GM12864 (cell line): ENCODE results near the gene FBF1.
"Not testable (repeated sequence)": the region's sequence is repeated elsewhere in the genome, so short reads cannot be mapped to it uniquely, and the experiment has no call there.

Source experiments
- DNase-seq: peaks from one replicate; pipeline ENCODE4 v3.0.0-alpha.2; 2011; ENCODE audit warnings: low read depth
- H3K4me3 ChIP-seq: 2 replicates; pipeline ENCODE4 v1.5.1; 2011; ENCODE audit warnings: mild to moderate bottlenecking, low read depth, low read length, control low read depth
- CTCF ChIP-seq: IDR thresholded peaks from 2 replicates; pipeline ENCODE4 v1.5.1; 2011; ENCODE audit warnings: low read depth, mild to moderate bottlenecking, moderate library complexity, low read length, control low read depth, inconsistent platforms; ENCODE audit errors: missing control alignments

FBF1 gene

GRCh38 chr17:75872434-75873351, 68.1 kb downstream of the FBF1 start:
- TF ChIP-seq CTCF: no peak
- no peak overlapping the region for H3K4me3 ChIP-seq
- no peak for DNase-seq

DNA sequence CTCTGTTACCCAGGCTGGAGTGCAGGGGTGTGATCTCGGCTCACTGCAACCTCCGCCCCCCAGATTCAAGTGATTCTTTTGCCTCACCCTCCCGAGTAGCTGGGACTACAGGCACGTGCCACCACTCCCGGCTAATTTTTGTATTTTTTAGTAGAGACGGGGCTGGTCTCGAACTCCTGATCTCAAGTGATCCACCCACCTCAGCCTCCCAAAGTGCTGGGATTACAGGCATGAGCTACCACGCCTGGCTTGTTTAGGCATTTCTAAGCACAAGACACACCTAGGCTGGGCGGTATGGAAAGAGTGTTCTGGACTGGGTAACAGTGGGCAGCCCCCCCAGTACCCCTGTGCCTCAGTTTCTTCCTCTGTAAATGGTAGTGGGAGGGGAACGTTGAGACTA, 70.6 kb downstream of the FBF1 start:
- H3K4me3 ChIP-seq, DNase-seq: not testable (repeated sequence)

DNA sequence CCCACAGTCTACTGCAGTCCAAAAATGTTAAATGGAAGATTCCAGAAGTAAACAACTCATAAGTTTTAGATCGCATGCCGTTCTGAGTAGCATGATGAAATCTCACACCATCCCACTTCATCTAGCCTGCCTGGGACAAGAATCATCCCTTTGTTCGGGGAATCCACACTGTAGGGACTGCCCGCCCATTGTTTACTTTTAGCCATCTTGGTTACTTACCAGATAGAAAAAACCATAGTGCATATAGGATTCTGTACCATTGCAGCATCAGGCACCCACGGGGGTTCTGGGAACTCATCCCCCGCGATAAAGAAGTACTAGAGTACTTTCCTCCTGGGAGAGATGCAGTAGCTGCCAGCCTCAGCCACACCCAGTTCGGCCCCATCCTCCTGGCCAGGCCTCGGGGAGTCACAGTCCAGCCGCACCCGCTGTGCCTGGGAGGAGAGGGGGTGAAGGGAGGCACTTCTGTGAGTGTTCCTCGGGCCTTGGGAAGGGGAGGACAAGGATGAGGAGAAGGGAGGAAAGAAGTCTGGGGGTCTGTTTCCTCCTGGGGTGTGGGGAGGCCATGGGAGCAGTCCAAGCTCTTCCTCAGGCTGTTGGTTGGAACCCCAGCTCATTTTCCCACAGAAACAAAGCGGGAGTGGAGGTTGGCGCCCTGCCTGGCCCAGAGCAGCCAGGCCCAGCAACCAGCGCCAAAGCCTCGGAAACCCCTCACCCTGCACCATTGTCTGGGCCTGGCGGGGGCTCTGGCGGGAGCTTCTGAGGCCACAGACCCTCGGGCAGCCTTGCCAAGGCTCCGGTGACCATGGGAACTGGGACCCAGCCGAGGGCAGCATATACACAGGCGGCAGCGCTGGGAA, 71.3 kb downstream of the FBF1 start:
- TF ChIP-seq CTCF: no peak
- DNase-seq: no peak
- H3K4me3 ChIP-seq: no peak overlapping the region

DNA sequence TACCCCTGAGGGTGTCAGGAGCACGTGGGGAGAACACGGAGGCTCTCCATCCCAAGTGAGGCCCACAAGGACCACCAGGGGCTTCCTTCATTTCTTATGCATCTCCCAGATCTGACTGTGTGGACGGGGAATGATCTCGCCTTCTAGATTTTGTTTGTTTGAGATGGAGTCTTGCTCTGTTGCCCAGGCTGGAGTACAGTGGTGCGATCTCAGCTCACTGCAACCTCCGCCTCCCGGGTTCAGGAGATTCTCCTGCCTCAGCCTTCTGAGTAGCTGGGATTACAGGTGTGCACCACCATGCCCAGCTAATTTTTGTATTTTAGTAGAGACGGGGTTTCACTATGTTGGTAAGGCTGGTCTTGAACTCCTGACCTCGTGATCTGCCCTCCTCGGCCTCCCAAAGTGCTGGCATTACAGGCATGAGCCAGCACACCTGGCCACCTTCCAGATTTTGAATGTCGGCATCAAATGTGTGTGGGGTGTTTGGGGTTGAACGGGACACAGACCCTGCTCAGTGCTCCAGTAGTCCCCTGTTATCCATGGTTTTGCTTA, 72.0 kb downstream of the FBF1 start:
- H3K4me3 ChIP-seq, DNase-seq: not testable (repeated sequence)

DNA sequence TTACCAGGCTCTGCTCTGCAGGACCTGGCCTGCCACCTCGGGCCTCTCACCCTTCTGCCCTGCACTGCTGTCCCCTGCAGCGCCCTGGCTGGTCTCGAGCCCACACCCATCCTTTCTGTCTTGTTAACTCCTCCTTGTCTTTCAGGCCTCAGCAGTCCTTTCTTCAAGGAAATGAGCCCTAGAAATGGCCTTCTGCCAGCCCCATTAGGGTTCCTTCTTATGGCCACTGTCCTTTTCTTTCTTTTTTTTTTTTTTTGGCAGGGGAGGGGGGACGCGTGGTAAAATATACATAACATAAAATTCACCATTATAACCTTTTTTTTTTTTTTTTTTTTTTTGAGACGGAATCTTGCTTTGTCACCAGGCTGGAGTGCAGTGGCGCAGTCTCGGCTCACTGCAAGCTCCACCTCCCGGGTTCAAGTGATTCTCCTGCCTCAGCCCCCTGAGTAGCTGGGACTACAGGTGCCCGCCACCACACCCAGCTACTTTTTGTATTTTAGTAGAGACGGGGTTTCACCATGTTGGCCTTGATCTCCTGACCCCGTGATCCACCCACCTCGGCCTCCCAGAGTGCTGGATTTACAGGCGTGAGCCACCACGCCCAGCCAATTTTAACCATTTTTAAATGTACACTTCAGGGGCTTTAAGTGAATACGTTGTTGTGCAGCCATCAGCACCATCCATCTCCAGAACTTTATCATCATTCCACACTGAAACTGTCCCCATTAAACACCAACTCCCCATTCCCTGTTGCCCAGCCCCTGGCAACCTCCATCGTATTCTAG, 75.2 kb downstream of the FBF1 start:
- DNase-seq, H3K4me3 ChIP-seq: not testable (repeated sequence)

DNA sequence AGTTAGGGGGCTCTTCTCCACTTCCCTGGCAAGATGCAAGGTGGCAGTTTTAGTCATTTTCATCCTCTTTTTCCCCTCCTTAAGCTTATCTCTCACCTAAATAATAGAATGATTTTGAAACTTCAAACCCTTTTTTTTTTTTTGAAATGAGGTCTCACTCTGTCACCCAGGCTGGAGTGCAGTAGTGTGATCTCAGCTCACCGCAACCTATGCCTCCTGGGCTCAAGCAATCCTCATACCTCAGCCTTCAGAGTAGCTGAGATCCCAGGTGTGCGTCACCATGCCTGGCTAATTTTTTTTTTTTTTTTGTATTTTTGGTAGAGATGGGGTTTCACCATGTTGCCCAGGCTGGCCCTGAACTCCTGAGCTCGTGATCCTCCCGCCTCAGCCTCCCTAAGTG, 76.0 kb downstream of the FBF1 start:
- DNase-seq, H3K4me3 ChIP-seq: not testable (repeated sequence)

- peak; percentile 82 for DNase-seq
- H3K4me3 ChIP-seq: no peak overlapping the region
- TF ChIP-seq CTCF: no peak
These were observed 76.4 kb downstream of the FBF1 start for GRCh38 chr17:75864448-75864871.

DNA sequence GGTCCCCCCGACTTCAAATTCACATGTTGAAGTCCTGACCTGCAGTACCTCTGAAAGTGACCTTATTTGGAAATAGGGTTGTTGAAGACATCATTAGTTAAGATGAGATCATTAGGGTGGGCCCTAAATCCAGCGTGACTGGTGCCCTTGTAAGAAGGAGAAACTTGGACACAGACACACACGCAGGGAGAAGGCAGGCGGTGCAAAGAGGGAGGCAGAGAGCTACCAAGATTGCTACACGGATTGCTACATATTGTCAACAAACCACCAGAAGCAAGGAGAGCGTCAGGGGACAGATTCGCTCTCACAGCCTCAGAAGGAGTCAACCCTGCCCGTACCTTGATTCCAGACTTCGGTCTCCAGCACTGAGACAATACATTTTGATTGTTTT, 78.9 kb downstream of the FBF1 start:
- no peak for DNase-seq
- no peak overlapping the region for H3K4me3 ChIP-seq
- no peak for TF ChIP-seq CTCF
